PC-3 (cell line): ENCODE results near the gene BTF3. TPM values are rescaled to one million over a fixed set of nuclear protein-coding genes. Genes with fewer than 3 reads are reported as not detected.
A peak's percentile ranks its signal among the peaks of the same experiment; 100 is the strongest.

Source experiments
- ATAC-seq: fragments of 200-7000 bp; cut with Tn5 transposase; 2 replicates; pipeline ENCODE4 v1.9.1; 2020; ENCODE audit warnings: mild to moderate bottlenecking, moderate library complexity
- BruUV-seq: library from RNA; stranded (reverse); fragments of 400-500 nt; replicated peaks from 2 replicates; lab custom pipeline; 2021; lab: Mats Ljungman, UMichigan
- CTCF ChIA-PET: fragments of 300-600 bp; sonication (Branson Sonifier 250); formaldehyde crosslinking; loops from one replicate; lab custom pipeline; 2022; ENCODE audit warnings: antibody characterized with exemption; lab: Charles Lee
- POLR2A ChIA-PET: fragments of 300-600 bp; sonication (Branson Sonifier 250); formaldehyde crosslinking; loops from one replicate; lab custom pipeline; 2022; ENCODE audit warnings: antibody characterized with exemption; ENCODE audit not compliant: unreplicated experiment; lab: Charles Lee
- DNase-seq: peaks from one replicate; pipeline ENCODE4 v3.0.0-alpha.2; 2015
- H2AFZ ChIP-seq: fragments of 300-600 bp; sonication (generic); 2 replicates; pipeline ENCODE4 v1.6.0; 2016; ENCODE audit warnings: antibody characterized with exemption, low read length
- H3F3A ChIP-seq: fragments of 300-600 bp; sonication (generic); one replicate; pipeline ENCODE4 v1.6.0; 2017; ENCODE audit warnings: antibody characterized with exemption, low read length, control low read depth, mild to moderate bottlenecking; ENCODE audit not compliant: unreplicated experiment
- H3K27ac ChIP-seq: fragments of 300-600 bp; sonication (generic); 2 replicates; pipeline ENCODE4 v1.5.1; 2016; ENCODE audit warnings: mild to moderate bottlenecking, low read length
- H3K27me3 ChIP-seq: fragments of 300-600 bp; sonication (generic); 2 replicates; pipeline ENCODE4 v1.6.1; 2016; ENCODE audit warnings: low read length, mixed read lengths
- H3K36me3 ChIP-seq: fragments of 300-600 bp; sonication (generic); 2 replicates; pipeline ENCODE4 v1.6.1; 2016; ENCODE audit warnings: low read depth, mixed run types, low read length, mixed read lengths
- H3K4me1 ChIP-seq: fragments of 300-600 bp; sonication (generic); 2 replicates; pipeline ENCODE4 v1.5.1; 2016; ENCODE audit warnings: low read length; ENCODE audit not compliant: insufficient read depth
- H3K4me2 ChIP-seq: fragments of 300-600 bp; sonication (generic); 2 replicates; pipeline ENCODE4 v1.6.0; 2016; ENCODE audit warnings: low read length
- H3K4me3 ChIP-seq: fragments of 300-600 bp; sonication (generic); 2 replicates; pipeline ENCODE4 v1.5.1; 2016; ENCODE audit warnings: mild to moderate bottlenecking, low read length, mixed read lengths
- H3K79me2 ChIP-seq: fragments of 300-600 bp; sonication (generic); 2 replicates; pipeline ENCODE4 v1.6.1; 2017; ENCODE audit warnings: low read length, mixed read lengths
- H3K9ac ChIP-seq: fragments of 300-600 bp; sonication (generic); 2 replicates; pipeline ENCODE4 v1.6.0; 2016; ENCODE audit warnings: mild to moderate bottlenecking, low read length
- H3K9me2 ChIP-seq: fragments of 300-600 bp; sonication (generic); replicated peaks from 2 replicates; pipeline ENCODE4 v1.6.1; 2016; ENCODE audit warnings: mixed run types, low read length, mixed read lengths
- H3K9me3 ChIP-seq: fragments of 300-600 bp; sonication (generic); 2 replicates; pipeline ENCODE4 v1.6.1; 2016; ENCODE audit warnings: low read length, mixed read lengths
- H4K20me1 ChIP-seq: fragments of 300-600 bp; sonication (generic); 2 replicates; pipeline ENCODE4 v1.6.1; 2016; ENCODE audit warnings: low read length, mixed read lengths
- EZH2 ChIP-seq: fragments of 300-600 bp; sonication (generic); IDR thresholded peaks from one replicate; pipeline ENCODE4 v1.6.1; 2017; ENCODE audit warnings: antibody characterized with exemption, mild to moderate bottlenecking, low read length; ENCODE audit not compliant: unreplicated experiment
- EZH2phosphoT487 ChIP-seq: fragments of 300-600 bp; sonication (generic); IDR thresholded peaks from 2 replicates; pipeline ENCODE4 v1.6.1; 2018; ENCODE audit warnings: mild to moderate bottlenecking, antibody characterized with exemption, low read length, borderline replicate concordance
- intact Hi-C: fragments of 100-400 bp; cut with micrococcal nuclease; formaldehyde crosslinking; loops from 2 replicates; pipeline ENCODE4 v1.9.0; 2023
- total RNA-seq: library from RNA; depleted of rRNA; stranded (reverse); fragments of >200 nt; gene quantifications from 2 replicates; pipeline ENCODE4 v1.2.3, GENCODE V29; 2014
- TF ChIP-seq, protein P1 (sequence below): fragments of 300-600 bp; sonication (generic); conservative IDR thresholded peaks from 2 replicates; pipeline ENCODE4 v1.5.1; 2017; ENCODE audit warnings: antibody characterized with exemption, low read depth, mild to moderate bottlenecking, low read length

Gene BTF3
- total RNA-seq, 1 experiment from 2014 or later, result 291 TPM

DNA sequence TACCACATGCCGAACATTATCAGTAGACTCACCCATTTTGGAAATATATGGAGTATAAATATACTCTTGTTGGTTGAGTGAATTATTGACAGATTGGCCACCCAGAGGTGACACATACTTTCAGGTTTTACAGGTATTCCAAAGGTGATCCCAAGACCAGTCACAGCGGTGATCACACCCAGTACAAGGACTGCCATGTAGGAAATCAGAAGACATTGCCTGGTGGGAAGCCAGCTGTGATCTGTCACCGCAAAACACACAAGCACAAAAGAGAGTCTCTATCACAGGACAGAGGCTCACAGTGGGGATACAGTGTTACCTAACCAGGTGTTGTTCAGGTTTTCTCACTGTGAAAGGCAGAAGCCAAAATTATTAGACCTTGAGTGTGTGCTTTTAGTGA lies 15.8 kb downstream of the BTF3 start:
- CTCF ChIA-PET, result no interaction called here
- no TSS peak for BruUV-seq
- Histone ChIP-seq H3K9ac (no peak overlapping the region), H3K4me1 (peaks cover 24% of the 10 kb centered on the region), H3K4me3 (no peak overlapping the region), H3K9me3 (no peaks in the 10 kb centered on the region), H3K27me3 (no peaks in the 10 kb centered on the region), H4K20me1 (no peaks in the 10 kb centered on the region), H3K27ac (peak overlapping the region; percentile 45), H3K9me2 (no peaks in the 10 kb centered on the region), H3K79me2 (no peaks in the 10 kb centered on the region), H3K36me3 (no peaks in the 10 kb centered on the region), H3K4me2 (peak overlapping the region; percentile 14; the same call in 1 of the 2 replicates), H3F3A (no peaks in the 10 kb centered on the region), H2AFZ (no peak overlapping the region)
- POLR2A ChIA-PET, result no interaction called here
- TF ChIP-seq, protein P1, sequence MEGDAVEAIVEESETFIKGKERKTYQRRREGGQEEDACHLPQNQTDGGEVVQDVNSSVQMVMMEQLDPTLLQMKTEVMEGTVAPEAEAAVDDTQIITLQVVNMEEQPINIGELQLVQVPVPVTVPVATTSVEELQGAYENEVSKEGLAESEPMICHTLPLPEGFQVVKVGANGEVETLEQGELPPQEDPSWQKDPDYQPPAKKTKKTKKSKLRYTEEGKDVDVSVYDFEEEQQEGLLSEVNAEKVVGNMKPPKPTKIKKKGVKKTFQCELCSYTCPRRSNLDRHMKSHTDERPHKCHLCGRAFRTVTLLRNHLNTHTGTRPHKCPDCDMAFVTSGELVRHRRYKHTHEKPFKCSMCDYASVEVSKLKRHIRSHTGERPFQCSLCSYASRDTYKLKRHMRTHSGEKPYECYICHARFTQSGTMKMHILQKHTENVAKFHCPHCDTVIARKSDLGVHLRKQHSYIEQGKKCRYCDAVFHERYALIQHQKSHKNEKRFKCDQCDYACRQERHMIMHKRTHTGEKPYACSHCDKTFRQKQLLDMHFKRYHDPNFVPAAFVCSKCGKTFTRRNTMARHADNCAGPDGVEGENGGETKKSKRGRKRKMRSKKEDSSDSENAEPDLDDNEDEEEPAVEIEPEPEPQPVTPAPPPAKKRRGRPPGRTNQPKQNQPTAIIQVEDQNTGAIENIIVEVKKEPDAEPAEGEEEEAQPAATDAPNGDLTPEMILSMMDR, result no peak
- TF ChIP-seq EZH2, result no peak
- no peak for TF ChIP-seq EZH2phosphoT487
- ATAC-seq (peak; percentile 46), DNase-seq (peak; percentile 64)
- intact Hi-C loops, result no loop called here

DNA sequence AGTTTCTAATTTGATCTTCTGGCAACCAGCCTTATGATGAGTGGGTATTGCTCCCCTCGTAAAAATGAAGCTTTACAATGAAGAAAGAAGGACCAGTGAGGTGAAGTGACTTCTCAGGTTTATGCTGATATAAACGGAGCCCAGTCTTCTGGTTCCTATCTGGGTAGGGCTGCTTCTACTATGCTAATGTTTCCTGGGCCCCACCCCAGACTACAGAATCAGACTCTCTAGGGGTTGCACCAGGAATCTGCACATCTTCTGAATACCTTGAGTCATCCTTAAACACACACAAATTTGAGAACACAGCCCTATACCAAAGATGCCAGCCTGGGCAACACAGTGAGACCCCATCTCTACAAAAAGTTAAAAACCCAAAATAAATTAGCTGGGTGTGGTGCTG lies 16.2 kb downstream of the BTF3 start:
- Histone ChIP-seq H3K4me2 (peak overlapping the region; percentile 14; the same call in 1 of the 2 replicates), H3K36me3 (no peaks in the 10 kb centered on the region), H3F3A (no peaks in the 10 kb centered on the region), H3K27ac (peak overlapping the region; percentile 45), H3K9me3 (no peaks in the 10 kb centered on the region), H3K4me1 (peaks cover 27% of the 10 kb centered on the region), H3K9ac (no peak overlapping the region), H3K9me2 (no peaks in the 10 kb centered on the region), H4K20me1 (no peaks in the 10 kb centered on the region), H3K4me3 (no peak overlapping the region), H3K27me3 (no peaks in the 10 kb centered on the region), H3K79me2 (no peaks in the 10 kb centered on the region), H2AFZ (no peak overlapping the region)
- intact Hi-C loops, result no loop called here
- no TSS peak for BruUV-seq
- DNase-seq, result peak; percentile 30
- peak; percentile 59 for ATAC-seq
- ChIA-PET POLR2A (no interaction called here), CTCF (no interaction called here)
- TF ChIP-seq, protein P1, result no peak
- TF ChIP-seq EZH2 (no peak), EZH2phosphoT487 (no peak)

- no peak overlapping the region for H3K4me3 ChIP-seq
- H3K4me1 ChIP-seq, result peaks cover 28% of the 10 kb centered on the region
- peak overlapping the region; percentile 61 for H3K27ac ChIP-seq
- no peaks in the 10 kb centered on the region for H3K36me3 ChIP-seq
- BruUV-seq, result no TSS peak
- no peaks in the 10 kb centered on the region for H3K9me2 ChIP-seq
- H3K79me2 ChIP-seq, result no peaks in the 10 kb centered on the region
- peak overlapping the region; percentile 55 for H2AFZ ChIP-seq
- intact Hi-C loops, result no loop called here
- peak; percentile 23; the same call in 1 of the 2 replicates for ATAC-seq
- H4K20me1 ChIP-seq, result no peaks in the 10 kb centered on the region
- POLR2A ChIA-PET, result no interaction called here
- H3K4me2 ChIP-seq, result peak overlapping the region; percentile 61
- no peak overlapping the region for H3K9ac ChIP-seq
- DNase-seq, result peak; percentile 82
- H3F3A ChIP-seq, result no peaks in the 10 kb centered on the region
- TF ChIP-seq EZH2phosphoT487 (no peak), EZH2 (no peak)
- TF ChIP-seq, protein P1, result no peak
- CTCF ChIA-PET, result no interaction called here
- H3K9me3 ChIP-seq, result no peaks in the 10 kb centered on the region
- no peaks in the 10 kb centered on the region for H3K27me3 ChIP-seq
These were observed 17.0 kb downstream of the BTF3 start for GRCh38 chr5:73515232-73515631.
